Ishikawa (cell line): ENCODE measurements around the gene HRG.

Experiments used
- CEBPB ChIP-seq: IDR thresholded peaks from 2 replicates; pipeline ENCODE4 v1.6.1; 2012
- CREB1 ChIP-seq: IDR thresholded peaks from 2 replicates; pipeline ENCODE4 v1.6.1; 2012; ENCODE audit warnings: low read depth
- EGR1 ChIP-seq: IDR thresholded peaks from 2 replicates; pipeline ENCODE4 v1.6.1; 2012
- EP300 ChIP-seq: IDR thresholded peaks from 2 replicates; pipeline ENCODE4 v1.6.1; 2012; ENCODE audit warnings: borderline replicate concordance
- NFIC ChIP-seq: IDR thresholded peaks from 2 replicates; pipeline ENCODE4 v1.6.1; 2012
- RAD21 ChIP-seq: IDR thresholded peaks from 2 replicates; pipeline ENCODE4 v1.6.1; 2012; ENCODE audit warnings: low read depth
- TAF1 ChIP-seq: IDR thresholded peaks from 2 replicates; pipeline ENCODE4 v1.6.1; 2012; ENCODE audit warnings: low read depth, mild to moderate bottlenecking
- TEAD4 ChIP-seq: IDR thresholded peaks from 2 replicates; pipeline ENCODE4 v1.6.1; 2012
- YY1 ChIP-seq: IDR thresholded peaks from 2 replicates; pipeline ENCODE4 v1.6.1; 2012; ENCODE audit warnings: low read depth
- ZBTB7A ChIP-seq: IDR thresholded peaks from 2 replicates; pipeline ENCODE4 v1.6.1; 2012; ENCODE audit warnings: low read depth
- TF ChIP-seq, protein P1 (sequence below): IDR thresholded peaks from 2 replicates; pipeline ENCODE4 v1.6.1; 2012
- TF ChIP-seq, protein P2 (sequence below): IDR thresholded peaks from 2 replicates; pipeline ENCODE4 v1.6.1; 2012; ENCODE audit warnings: low read depth, mild to moderate bottlenecking
- TF ChIP-seq, protein P3 (sequence below): IDR thresholded peaks from 2 replicates; pipeline ENCODE4 v1.6.1; 2012

DNA sequence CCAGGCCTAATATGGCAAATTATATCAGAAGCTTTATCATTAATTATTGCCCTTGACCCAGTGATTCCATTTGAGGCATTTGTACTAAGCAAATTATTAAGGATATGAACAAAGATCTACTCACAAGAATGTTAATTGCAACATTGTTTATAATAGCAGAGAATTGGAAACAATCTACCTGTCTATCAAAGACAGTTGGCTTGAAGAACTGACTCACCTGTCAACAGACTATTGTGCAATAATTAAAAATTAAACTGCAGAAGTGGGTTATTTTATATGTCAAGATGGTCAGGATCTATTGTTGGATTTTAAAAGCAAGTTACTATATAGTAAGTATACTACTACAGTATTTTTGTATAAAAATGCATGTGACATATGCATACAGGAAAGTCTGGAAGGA, 32.3 kb upstream of the HRG start:
- TF ChIP-seq EP300 = no peak
- no peak for TF ChIP-seq NFIC
- TF ChIP-seq, protein P1, sequence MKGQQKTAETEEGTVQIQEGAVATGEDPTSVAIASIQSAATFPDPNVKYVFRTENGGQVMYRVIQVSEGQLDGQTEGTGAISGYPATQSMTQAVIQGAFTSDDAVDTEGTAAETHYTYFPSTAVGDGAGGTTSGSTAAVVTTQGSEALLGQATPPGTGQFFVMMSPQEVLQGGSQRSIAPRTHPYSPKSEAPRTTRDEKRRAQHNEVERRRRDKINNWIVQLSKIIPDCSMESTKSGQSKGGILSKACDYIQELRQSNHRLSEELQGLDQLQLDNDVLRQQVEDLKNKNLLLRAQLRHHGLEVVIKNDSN = no peak
- TF ChIP-seq TAF1 = no peak
- no peak for TF ChIP-seq RAD21
- TF ChIP-seq, protein P2, sequence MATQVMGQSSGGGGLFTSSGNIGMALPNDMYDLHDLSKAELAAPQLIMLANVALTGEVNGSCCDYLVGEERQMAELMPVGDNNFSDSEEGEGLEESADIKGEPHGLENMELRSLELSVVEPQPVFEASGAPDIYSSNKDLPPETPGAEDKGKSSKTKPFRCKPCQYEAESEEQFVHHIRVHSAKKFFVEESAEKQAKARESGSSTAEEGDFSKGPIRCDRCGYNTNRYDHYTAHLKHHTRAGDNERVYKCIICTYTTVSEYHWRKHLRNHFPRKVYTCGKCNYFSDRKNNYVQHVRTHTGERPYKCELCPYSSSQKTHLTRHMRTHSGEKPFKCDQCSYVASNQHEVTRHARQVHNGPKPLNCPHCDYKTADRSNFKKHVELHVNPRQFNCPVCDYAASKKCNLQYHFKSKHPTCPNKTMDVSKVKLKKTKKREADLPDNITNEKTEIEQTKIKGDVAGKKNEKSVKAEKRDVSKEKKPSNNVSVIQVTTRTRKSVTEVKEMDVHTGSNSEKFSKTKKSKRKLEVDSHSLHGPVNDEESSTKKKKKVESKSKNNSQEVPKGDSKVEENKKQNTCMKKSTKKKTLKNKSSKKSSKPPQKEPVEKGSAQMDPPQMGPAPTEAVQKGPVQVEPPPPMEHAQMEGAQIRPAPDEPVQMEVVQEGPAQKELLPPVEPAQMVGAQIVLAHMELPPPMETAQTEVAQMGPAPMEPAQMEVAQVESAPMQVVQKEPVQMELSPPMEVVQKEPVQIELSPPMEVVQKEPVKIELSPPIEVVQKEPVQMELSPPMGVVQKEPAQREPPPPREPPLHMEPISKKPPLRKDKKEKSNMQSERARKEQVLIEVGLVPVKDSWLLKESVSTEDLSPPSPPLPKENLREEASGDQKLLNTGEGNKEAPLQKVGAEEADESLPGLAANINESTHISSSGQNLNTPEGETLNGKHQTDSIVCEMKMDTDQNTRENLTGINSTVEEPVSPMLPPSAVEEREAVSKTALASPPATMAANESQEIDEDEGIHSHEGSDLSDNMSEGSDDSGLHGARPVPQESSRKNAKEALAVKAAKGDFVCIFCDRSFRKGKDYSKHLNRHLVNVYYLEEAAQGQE = no peak
- TF ChIP-seq ZBTB7A = no peak
- TF ChIP-seq, protein P3, sequence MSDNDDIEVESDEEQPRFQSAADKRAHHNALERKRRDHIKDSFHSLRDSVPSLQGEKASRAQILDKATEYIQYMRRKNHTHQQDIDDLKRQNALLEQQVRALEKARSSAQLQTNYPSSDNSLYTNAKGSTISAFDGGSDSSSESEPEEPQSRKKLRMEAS = no peak
- no peak for TF ChIP-seq YY1
- TF ChIP-seq CEBPB = peak; percentile 70
- no peak for TF ChIP-seq CREB1
- TF ChIP-seq TEAD4 = no peak
- TF ChIP-seq EGR1 = no peak
